ENCODE results near the gene ROPN1L. TPM values are rescaled to one million over a fixed set of nuclear protein-coding genes. Genes with fewer than 3 reads are reported as not detected.
"Not testable (repeated sequence)": the region's sequence is repeated elsewhere in the genome, so short reads cannot be mapped to it uniquely, and the experiment has no call there.

ROPN1L gene
- polyA plus RNA-seq (ENCODE audit: insufficient read depth in 1 of 5, insufficient read length in 5 of 5, low replicate concordance in 1 of 5), result 1 to 10 TPM; 1.5 to 8.1 (median 5.6) TPM
- long read RNA-seq, donor 1, partial matches to known transcripts, result 0 of 4 reads
- long read RNA-seq, donor 1, other reads (novel, unspliced or antisense), result 0 of 4 reads
- long read RNA-seq, donor 2, partial matches to known transcripts, result 0 of 2 reads
- long read RNA-seq, donor 2, other reads (novel, unspliced or antisense), result 0 of 2 reads
- long read RNA-seq, donor 3, partial matches to known transcripts, result 0 of 3 reads
- long read RNA-seq, donor 3, other reads (novel, unspliced or antisense), result 0 of 3 reads
- long read RNA-seq, donor 4, partial matches to known transcripts, result 0 of 7 reads
- long read RNA-seq, donor 4, other reads (novel, unspliced or antisense), result 0 of 7 reads
- long read RNA-seq, donor 5, partial matches to known transcripts, result 0 of 1 reads
- long read RNA-seq, donor 5, other reads (novel, unspliced or antisense), result 0 of 1 reads
- long read RNA-seq, donor 6, transcript ROPN1L-201 (5 exons, 1,066 nt), result major isoform, 5 of 6 reads
- long read RNA-seq, donor 6, partial matches to known transcripts, result 0 of 6 reads
- long read RNA-seq, donor 6, other reads (novel, unspliced or antisense), result 0 of 6 reads
- long read RNA-seq, donor 7, partial matches to known transcripts, result 0 of 8 reads
- long read RNA-seq, donor 7, other reads (novel, unspliced or antisense), result 0 of 8 reads
- long read RNA-seq, donor 8, partial matches to known transcripts, result 0 of 2 reads
- long read RNA-seq, donor 8, other reads (novel, unspliced or antisense), result 0 of 2 reads

GRCh38 chr5:10441083-10441991, at the start of gene ROPN1L:
ROPN1L (plus strand) TSS chr5:10441879; CDS start chr5:10442168, 289 bp downstream.
- DNase-seq, result peak; percentile 90 to 92

GRCh38 chr5:10392567-10393328, 48.9 kb upstream of the ROPN1L start:
- DNase-seq, result not testable (repeated sequence)

- DNase-seq, result no peak
Observed at GRCh38 chr5:10393491-10393890, 48.2 kb upstream of the ROPN1L start.

GRCh38 chr5:10396552-10396951, 45.1 kb upstream of the ROPN1L start:
- DNase-seq, result no peak

- no peak for DNase-seq
Observed at GRCh38 chr5:10399839-10400238, 41.8 kb upstream of the ROPN1L start.

GRCh38 chr5:10400411-10400810, 41.3 kb upstream of the ROPN1L start:
- no peak for DNase-seq

- DNase-seq, result peak; percentile 56 to 65
Observed at GRCh38 chr5:10400831-10401230, 40.8 kb upstream of the ROPN1L start.

- peak; percentile 84 to 92 for DNase-seq
Observed at GRCh38 chr5:10401498-10401897, 40.2 kb upstream of the ROPN1L start.

GRCh38 chr5:10403829-10404228, 37.9 kb upstream of the ROPN1L start:
- DNase-seq, result no peak

- DNase-seq, result no peak
Observed at GRCh38 chr5:10406651-10407050, 35.0 kb upstream of the ROPN1L start.

GRCh38 chr5:10409504-10409903, 32.2 kb upstream of the ROPN1L start:
- DNase-seq, result no peak

GRCh38 chr5:10410662-10411061, 31.0 kb upstream of the ROPN1L start:
- no peak for DNase-seq

GRCh38 chr5:10411336-10411735, 30.3 kb upstream of the ROPN1L start:
- DNase-seq, result no peak

- no peak for DNase-seq
Observed at GRCh38 chr5:10416868-10417267, 24.8 kb upstream of the ROPN1L start.

GRCh38 chr5:10418654-10419345, 22.9 kb upstream of the ROPN1L start:
- no peak for DNase-seq

- no peak for DNase-seq
Observed at GRCh38 chr5:10420468-10420867, 21.2 kb upstream of the ROPN1L start.

- DNase-seq, result no peak
Observed at GRCh38 chr5:10420932-10421331, 20.7 kb upstream of the ROPN1L start.

GRCh38 chr5:10421896-10422691, 19.6 kb upstream of the ROPN1L start:
- no peak for DNase-seq

- no peak for DNase-seq
Observed at GRCh38 chr5:10423022-10423421, 18.7 kb upstream of the ROPN1L start.

Data from right lung (tissue), 10 donors.